Bladder microvascular endothelial cell (primary cell): ENCODE measurements around the gene PIN4. TPM values are rescaled to one million over a fixed set of nuclear protein-coding genes. Genes with fewer than 3 reads are reported as not detected.

ENCODE experiments used
- total RNA-seq: library from RNA; depleted of rRNA; stranded (reverse); fragments of >200 nt; gene quantifications from 2 replicates; pipeline ENCODE4 v1.2.3, GENCODE V29; 2014

The PIN4 gene
- 18.6 TPM in 2 replicates for total RNA-seq

GRCh38 chrX:72181178-72182125 lies at the start of gene PIN4:
PIN4 (plus strand) TSS chrX:72181757; CDS start chrX:72181786, 29 bp downstream.

GRCh38 chrX:72238721-72239475 lies 57.3 kb downstream of the PIN4 start, which contains the start of gene ERCC6L:
ERCC6L (minus strand) TSS chrX:72239027; CDS start chrX:72238911, 116 bp downstream.

Other genes with a start within 250 kb of the PIN4 start
- gene RTL5, start 49.8 kb upstream of the PIN4 start, total RNA-seq, result 0.16 and 1.1 TPM in 2 replicates
- gene ERCC6L, start 57.3 kb downstream of the PIN4 start, total RNA-seq, result 3.1 and 3.5 TPM in 2 replicates
- 567 and 633 TPM in 2 replicates for gene RPS4X, start 95.5 kb downstream of the PIN4 start, total RNA-seq
- 0.13 and 0.16 TPM in 2 replicates for gene CITED1, start 124.2 kb downstream of the PIN4 start, total RNA-seq